DMS53 (cell line): ENCODE data around the gene CDV3.

Experiments used
- DNase-seq: peaks from one replicate; lab custom pipeline; 2025; lab: John Stamatoyannopoulos, UW

CDV3 gene

GRCh38 chr3:133606342-133606741 lies 32.9 kb downstream of the CDV3 start:
- DNase-seq: no peak

- no peak for DNase-seq
Observed at GRCh38 chr3:133606902-133607301, 33.4 kb downstream of the CDV3 start.

GRCh38 chr3:133607816-133608215 lies 34.3 kb downstream of the CDV3 start:
- DNase-seq: no peak

GRCh38 chr3:133608388-133608787 lies 34.9 kb downstream of the CDV3 start:
- DNase-seq: no peak

GRCh38 chr3:133610031-133610430 lies 36.5 kb downstream of the CDV3 start:
- no peak for DNase-seq

GRCh38 chr3:133611534-133611933 lies 38.0 kb downstream of the CDV3 start:
- no peak for DNase-seq

GRCh38 chr3:133620066-133620784 lies 46.7 kb downstream of the CDV3 start:
- DNase-seq: no peak

- no peak for DNase-seq
Observed at GRCh38 chr3:133627789-133628188, 54.3 kb downstream of the CDV3 start.

- DNase-seq: no peak
Observed at GRCh38 chr3:133629146-133629545, 55.7 kb downstream of the CDV3 start.

- no peak for DNase-seq
Observed at GRCh38 chr3:133633439-133633838, 60.0 kb downstream of the CDV3 start.
